Endothelial cell of umbilical vein (primary cell): ENCODE measurements around the gene DIS3L2. TPM values are rescaled to one million over a fixed set of nuclear protein-coding genes. Genes with fewer than 3 reads are reported as not detected.

Source experiments
- BruUV-seq: library from RNA; stranded (reverse); fragments of 400-500 nt; replicated peaks from 2 replicates; lab custom pipeline; 2021; lab: Mats Ljungman, UMichigan
- CTCF ChIA-PET: fragments of 300-600, 350-600 bp; sonication (Branson Sonifier 250); formaldehyde crosslinking; loops from one replicate; lab custom pipeline; 2021; ENCODE audit warnings: antibody characterized with exemption, inconsistent platforms; lab: Charles Lee
- POLR2A ChIA-PET: fragments of 300-600, 350-600 bp; sonication (Branson Sonifier 250); formaldehyde crosslinking; loops from one replicate; lab custom pipeline; 2021; ENCODE audit warnings: antibody characterized with exemption, inconsistent platforms; lab: Charles Lee
- DNase-seq: peaks from one replicate; pipeline ENCODE4 v3.0.0-alpha.2; 2011; ENCODE audit warnings: low read depth, low spot score
- FAIRE-seq: peaks from 2 replicates; lab custom pipeline; 2011; peaks lifted over from hg19 to GRCh38; lab: Jason Lieb, UNC
- H2AFZ ChIP-seq: 2 replicates; pipeline ENCODE4 v1.6.0; 2012; ENCODE audit warnings: low read depth, low read length, control low read depth, inconsistent platforms
- H3K27ac ChIP-seq: 2 replicates; pipeline ENCODE4 v1.5.1; 2011; ENCODE audit warnings: low read depth, mild to moderate bottlenecking, control low read depth, low read length, moderate library complexity; ENCODE audit not compliant: insufficient read depth
- H3K27me3 ChIP-seq, 2 experiments: 2 replicates each; pipeline versions ENCODE4 v1.6.0 to v1.6.1; 2011; ENCODE audit warnings: low read length in 2 of 2, mixed read lengths in 1 of 2; ENCODE audit not compliant: control insufficient read depth in 2 of 2, insufficient read depth in 2 of 2
- H3K36me3 ChIP-seq, 2 experiments: 2 replicates in 1 of 2; 3 replicates in 1 of 2; pipeline ENCODE4 v1.5.1; 2011; ENCODE audit warnings: low read length in 2 of 2, mild to moderate bottlenecking in 1 of 2, moderate library complexity in 1 of 2; ENCODE audit not compliant: control insufficient read depth in 2 of 2, insufficient read depth in 2 of 2; ENCODE audit errors: extremely low read depth in 1 of 2
- H3K4me1 ChIP-seq: 3 replicates; pipeline ENCODE4 v1.5.1; 2011; ENCODE audit warnings: mild to moderate bottlenecking, low read length; ENCODE audit not compliant: control insufficient read depth, insufficient read depth; ENCODE audit errors: extremely low read depth
- H3K4me2 ChIP-seq: 2 replicates; pipeline ENCODE4 v1.6.1; 2011; ENCODE audit warnings: low read length, control low read depth, mixed read lengths; ENCODE audit not compliant: insufficient read depth
- H3K4me3 ChIP-seq, 3 experiments: fragments of 200-600 bp in 1 of 3; sonication (generic), shearing (Covaris generic) in 1 of 3; replicated peaks in 1 of 3; 2 replicates each; pipeline ENCODE4 v1.5.1; 2011 to 2016; ENCODE audit warnings: control low read depth in 3 of 3, low read length in 3 of 3, mild to moderate bottlenecking in 2 of 3, inconsistent platforms in 1 of 3, low read depth in 1 of 3, moderate library complexity in 1 of 3; ENCODE audit not compliant: insufficient read depth in 1 of 3
- H3K79me2 ChIP-seq: 2 replicates; pipeline ENCODE4 v1.6.0; 2012; ENCODE audit warnings: low read length, inconsistent platforms; ENCODE audit not compliant: control insufficient read depth, insufficient read depth
- H3K9ac ChIP-seq: replicated peaks from 2 replicates; pipeline ENCODE3; 2011; ENCODE audit warnings: low read length, control low read depth; ENCODE audit not compliant: insufficient read depth; ENCODE audit errors: extremely low read depth
- H3K9me1 ChIP-seq: replicated peaks from 3 replicates; pipeline ENCODE4 v1.6.0; 2011; ENCODE audit warnings: mild to moderate bottlenecking, low read length; ENCODE audit not compliant: control insufficient read depth, insufficient read depth; ENCODE audit errors: extremely low read depth
- H3K9me3 ChIP-seq: replicated peaks from 2 replicates; pipeline ENCODE4 v1.5.1; 2012; ENCODE audit warnings: low read length, inconsistent platforms; ENCODE audit not compliant: control insufficient read depth, insufficient read depth
- H4K20me1 ChIP-seq: replicated peaks from 2 replicates; pipeline ENCODE3; 2011; ENCODE audit warnings: mild to moderate bottlenecking, low read length; ENCODE audit not compliant: control insufficient read depth, insufficient read depth; ENCODE audit errors: extremely low read depth
- EZH2 ChIP-seq: IDR thresholded peaks from 2 replicates; pipeline ENCODE4 v1.6.1; 2012; ENCODE audit warnings: borderline replicate concordance, low read depth, mild to moderate bottlenecking, moderate library complexity, low read length, inconsistent platforms; ENCODE audit not compliant: severe bottlenecking
- FOS ChIP-seq: IDR thresholded peaks from 2 replicates; pipeline ENCODE4 v1.6.1; 2011; ENCODE audit warnings: mild to moderate bottlenecking, low read length, moderate library complexity, borderline replicate concordance; ENCODE audit not compliant: insufficient read depth
- GATA2 ChIP-seq: IDR thresholded peaks from 2 replicates; pipeline ENCODE4 v1.7.0; 2011; ENCODE audit warnings: low read depth, mild to moderate bottlenecking, moderate library complexity, mixed read lengths, low read length; ENCODE audit not compliant: insufficient read length, insufficient read depth
- JUN ChIP-seq: IDR thresholded peaks from 2 replicates; pipeline ENCODE4 v1.6.1; 2011; ENCODE audit warnings: borderline replicate concordance, low read depth; ENCODE audit not compliant: insufficient read length, insufficient read depth
- MYC ChIP-seq: IDR thresholded peaks from one replicate; pipeline ENCODE4 v1.6.1; 2011; ENCODE audit warnings: mild to moderate bottlenecking, low read depth, low read length
- POLR2A ChIP-seq: IDR thresholded peaks from 2 replicates; pipeline ENCODE4 v1.6.1; 2012; ENCODE audit warnings: low read depth, mild to moderate bottlenecking, control low read depth, low read length
- POLR2AphosphoS5 ChIP-seq: IDR thresholded peaks from 2 replicates; pipeline ENCODE4 v1.6.1; 2012; ENCODE audit warnings: low read depth, mild to moderate bottlenecking, control low read depth, low read length, moderate library complexity; ENCODE audit not compliant: insufficient read depth
- dilution Hi-C: fragments of 300-500 bp; cut with MboI; formaldehyde crosslinking; loops from one replicate; pipeline ENCODE4 v1.15.0; 2019; ENCODE audit warnings: low sequenced_read_pairs; ENCODE audit not compliant: extremely low pct_ligation_motif_present
- intact Hi-C: fragments of 100-400 bp; cut with micrococcal nuclease; formaldehyde crosslinking; loops from one replicate; pipeline ENCODE4 v1.10.0; 2022
- polyA plus RNA-seq, 4 experiments: library from polyadenylated mRNA; depleted of rRNA in 3 of 4; stranded (reverse) in 3 of 4; unstranded in 1 of 4; fragments of >200 nt; gene quantifications; 2 replicates each; pipeline versions ENCODE4 v1.2.1 to v1.2.3, GENCODE V29; 2011 to 2012; ENCODE audit warnings: missing spikeins in 1 of 4
- total RNA-seq: library from RNA; stranded (reverse); gene quantifications from 2 replicates; pipeline ENCODE4 v1.2.3, GENCODE V29; 2021
- TF ChIP-seq, protein P1 (sequence below): IDR thresholded peaks from 2 replicates; pipeline ENCODE4 v1.6.1; 2011; ENCODE audit not compliant: insufficient read depth, insufficient read length
- TF ChIP-seq, protein P2 (sequence below), 2 donors: IDR thresholded peaks; 1 replicate in 1 of 2; 2 replicates in 1 of 2; pipeline ENCODE4 v1.5.1; 2011; ENCODE audit warnings: low read length in 2 of 2, mild to moderate bottlenecking in 2 of 2, moderate library complexity in 2 of 2, control low read depth in 1 of 2, inconsistent platforms in 1 of 2, low read depth in 1 of 2; ENCODE audit not compliant: insufficient read depth in 1 of 2; ENCODE audit errors: extremely low read depth in 1 of 2

The DIS3L2 gene
- total and polyA plus RNA-seq, 2 donors (not counting 3 experiments of a cell fraction or from before 2014, with no cell fraction given): 14.6 to 31.2 TPM

DNA sequence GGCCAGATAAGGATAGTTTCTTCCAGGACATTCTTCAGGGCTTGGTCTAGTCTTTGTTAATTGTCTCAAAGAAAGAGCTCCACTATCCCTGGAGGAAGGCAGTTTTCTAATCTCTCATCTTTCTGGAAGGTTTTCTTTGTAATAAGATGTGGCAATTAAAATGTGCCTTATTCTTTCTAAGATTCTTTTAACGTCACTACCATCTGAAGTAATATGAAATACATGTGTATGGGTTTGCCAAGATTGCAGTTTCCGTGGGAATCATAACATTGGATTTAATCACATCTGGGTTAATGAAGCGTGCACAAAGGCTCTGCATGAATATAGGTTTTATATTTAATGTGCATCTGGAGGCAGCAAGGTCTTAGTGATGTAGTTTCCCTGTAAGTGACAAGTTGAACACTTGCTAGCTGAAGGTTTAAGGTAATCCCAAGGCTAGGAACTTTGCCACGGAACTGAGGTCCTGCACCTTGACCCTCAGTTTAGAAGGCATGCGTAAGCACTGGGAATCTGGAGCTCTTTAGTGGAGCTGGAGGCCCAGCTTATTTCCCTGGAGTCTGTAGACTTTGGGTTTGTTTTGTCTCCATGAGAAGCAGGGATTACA is 25.7 kb downstream of the DIS3L2 start:
- Histone ChIP-seq H3K27me3 (no peaks in the 10 kb centered on the region), H3K4me1 (peaks cover 8% of the 10 kb centered on the region), H4K20me1 (no peaks in the 10 kb centered on the region), H3K79me2 (peaks cover 20% of the 10 kb centered on the region), H3K36me3 (no peaks in the 10 kb centered on the region), H3K9ac (no peak overlapping the region), H2AFZ (no peak overlapping the region), H3K27ac (no peak overlapping the region), H3K4me2 (no peak overlapping the region), H3K4me3 (no peak overlapping the region), H3K9me1 (no peaks in the 10 kb centered on the region), H3K9me3 (no peaks in the 10 kb centered on the region)
- FAIRE-seq (no peak), DNase-seq (no peak)
- CTCF ChIA-PET: interaction anchor here (0.5 kb wide), 1 partner anchor 135 kb away, joined by 5 read pairs; no protein-coding TSS in a partner anchor
- no TSS peak for BruUV-seq
- intact Hi-C loops (no loop called here), dilution Hi-C loops (no loop called here)
- TF ChIP-seq GATA2: no peak
- no peak for TF ChIP-seq JUN
- TF ChIP-seq, protein P1, sequence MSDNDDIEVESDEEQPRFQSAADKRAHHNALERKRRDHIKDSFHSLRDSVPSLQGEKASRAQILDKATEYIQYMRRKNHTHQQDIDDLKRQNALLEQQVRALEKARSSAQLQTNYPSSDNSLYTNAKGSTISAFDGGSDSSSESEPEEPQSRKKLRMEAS: no peak
- TF ChIP-seq EZH2: no peak
- TF ChIP-seq FOS: no peak
- TF ChIP-seq POLR2AphosphoS5: no peak
- no peak for TF ChIP-seq POLR2A
- TF ChIP-seq MYC: no peak
- TF ChIP-seq, protein P2, sequence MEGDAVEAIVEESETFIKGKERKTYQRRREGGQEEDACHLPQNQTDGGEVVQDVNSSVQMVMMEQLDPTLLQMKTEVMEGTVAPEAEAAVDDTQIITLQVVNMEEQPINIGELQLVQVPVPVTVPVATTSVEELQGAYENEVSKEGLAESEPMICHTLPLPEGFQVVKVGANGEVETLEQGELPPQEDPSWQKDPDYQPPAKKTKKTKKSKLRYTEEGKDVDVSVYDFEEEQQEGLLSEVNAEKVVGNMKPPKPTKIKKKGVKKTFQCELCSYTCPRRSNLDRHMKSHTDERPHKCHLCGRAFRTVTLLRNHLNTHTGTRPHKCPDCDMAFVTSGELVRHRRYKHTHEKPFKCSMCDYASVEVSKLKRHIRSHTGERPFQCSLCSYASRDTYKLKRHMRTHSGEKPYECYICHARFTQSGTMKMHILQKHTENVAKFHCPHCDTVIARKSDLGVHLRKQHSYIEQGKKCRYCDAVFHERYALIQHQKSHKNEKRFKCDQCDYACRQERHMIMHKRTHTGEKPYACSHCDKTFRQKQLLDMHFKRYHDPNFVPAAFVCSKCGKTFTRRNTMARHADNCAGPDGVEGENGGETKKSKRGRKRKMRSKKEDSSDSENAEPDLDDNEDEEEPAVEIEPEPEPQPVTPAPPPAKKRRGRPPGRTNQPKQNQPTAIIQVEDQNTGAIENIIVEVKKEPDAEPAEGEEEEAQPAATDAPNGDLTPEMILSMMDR (IDR thresholded peaks at IDR 0.05; ENCODE audit: extremely low read depth in 1 of 2, insufficient read depth in 1 of 2, low read depth in 1 of 2, low read length in 2 of 2): no peak
- POLR2A ChIA-PET: no interaction called here
